Body of pancreas (tissue), 4 donors: ENCODE measurements around the gene RBMS3.

Experiments
- CTCF ChIP-seq, 7 experiments: fragments of 450-650 bp in 4 of 7; fragments of 200-600 bp in 3 of 7; sonication (generic) in 3 of 7; IDR thresholded peaks; one replicate each; pipeline ENCODE4 v1.5.1; 2016 to 2019; ENCODE audit warnings: antibody characterized with exemption in 7 of 7
- POLR2A ChIP-seq, 3 donors: fragments of 450-650 bp; IDR thresholded peaks; one replicate each; pipeline ENCODE4 v1.6.1; 2016; ENCODE audit warnings: antibody characterized with exemption in 3 of 3, mild to moderate bottlenecking in 2 of 3

- TF ChIP-seq CTCF (IDR thresholded peaks at IDR 0.05) = no peak
- no peak for TF ChIP-seq POLR2A (IDR thresholded peaks at IDR 0.05)
Measured at GRCh38 chr3:29486096-29486495, 205.2 kb downstream of the RBMS3 start.
